Measurements from ENCODE around the gene RDH11.

The RDH11 gene

DNA sequence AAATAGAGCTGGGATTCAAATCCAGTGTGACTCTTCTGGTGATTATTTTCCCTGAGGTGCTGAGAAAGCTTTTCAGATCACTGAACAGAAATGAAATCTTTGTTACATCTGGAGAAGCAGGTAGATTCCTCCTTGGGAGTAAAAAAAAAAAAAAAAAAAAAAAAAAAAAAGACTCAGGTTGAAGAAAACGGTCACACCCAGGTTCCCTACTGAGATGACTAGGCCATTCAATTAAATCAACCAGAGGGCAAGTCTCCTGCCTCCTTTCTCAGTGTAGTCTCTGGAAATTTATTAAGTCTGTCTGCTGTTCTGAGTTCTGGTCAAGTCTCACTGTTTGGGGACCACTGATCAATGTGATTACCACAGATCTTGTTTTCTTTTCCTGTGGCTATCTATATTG lies 51.9 kb downstream of the RDH11 start:
- DNase-seq, result no peak

DNA sequence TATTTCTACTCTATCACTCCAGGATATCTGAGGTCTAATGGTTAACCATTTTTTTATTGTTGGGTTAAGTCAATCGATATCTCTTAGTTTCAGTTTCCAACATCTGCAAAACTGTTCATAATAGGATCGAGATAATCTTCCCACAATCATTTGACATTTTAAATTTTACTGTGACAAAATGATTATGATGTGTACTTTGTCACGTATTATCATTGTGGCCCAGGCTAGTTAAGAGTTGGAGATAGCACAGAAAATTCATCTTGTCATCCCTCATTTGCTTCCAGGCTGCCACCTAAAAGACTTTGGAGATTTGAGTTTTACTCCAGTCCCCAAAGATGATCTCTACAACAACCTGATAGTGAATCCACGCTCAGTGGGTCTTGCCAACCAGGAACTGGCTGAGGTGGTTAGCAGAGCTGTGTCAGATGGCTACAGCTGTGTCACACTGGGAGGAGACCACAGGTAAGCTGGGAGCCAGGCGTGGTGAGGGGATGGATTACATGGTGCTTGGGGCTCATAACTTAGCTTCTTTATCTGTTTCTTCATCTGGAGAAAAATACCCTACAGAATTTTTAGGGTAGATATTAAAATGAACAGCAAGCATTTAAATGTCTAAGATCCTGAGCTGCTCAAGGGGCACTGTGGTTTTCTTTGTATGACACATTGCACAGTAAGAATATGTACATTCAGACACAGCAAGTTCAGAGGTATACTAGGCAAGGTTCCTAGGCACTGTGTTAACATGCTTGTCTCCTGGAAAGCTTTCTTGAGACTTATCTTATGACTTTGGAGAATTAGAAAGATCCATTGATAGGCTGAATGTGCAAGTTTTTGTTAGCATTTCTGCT lies 53.4 kb downstream of the RDH11 start:
- DNase-seq, result no peak

DNA sequence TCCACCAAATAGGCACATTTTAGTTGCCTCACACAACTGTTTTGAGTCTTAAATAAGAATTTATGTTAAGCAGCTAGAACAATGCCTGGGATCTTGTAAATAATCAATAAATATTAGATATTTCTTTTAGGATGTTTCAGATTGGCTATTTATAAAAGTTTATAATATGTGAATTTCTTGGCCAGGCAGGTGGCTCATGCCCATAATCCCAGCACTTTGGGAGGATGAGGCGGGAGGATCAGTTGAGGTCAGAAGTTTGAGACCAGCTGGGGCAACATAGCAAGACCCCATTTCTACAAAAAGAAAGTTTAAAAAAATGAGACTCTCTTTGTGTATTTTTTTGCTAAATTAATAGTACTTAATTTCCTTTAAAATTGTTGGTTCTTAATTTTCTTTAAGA lies 54.1 kb downstream of the RDH11 start:
- no peak for DNase-seq

DNA sequence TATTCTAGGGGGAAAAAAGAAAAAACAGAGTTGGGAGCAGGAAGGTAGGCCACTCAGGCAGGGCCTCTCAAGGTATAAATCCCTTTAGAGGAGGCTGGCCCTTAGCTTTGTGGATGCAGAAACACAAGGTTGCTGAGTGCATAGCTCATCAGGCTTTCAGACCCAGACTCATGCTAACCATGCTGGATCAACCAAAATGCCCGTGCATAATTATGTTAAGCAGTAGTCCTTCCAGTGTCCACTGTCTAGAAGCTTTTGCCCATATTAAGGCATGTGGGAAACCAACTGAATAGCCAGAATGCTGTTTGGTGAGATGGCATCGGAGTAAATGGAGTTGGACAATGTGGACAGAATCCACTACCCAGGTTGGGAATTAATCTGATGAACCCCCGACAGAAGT lies 56.9 kb downstream of the RDH11 start:
- DNase-seq, result no peak

DNA sequence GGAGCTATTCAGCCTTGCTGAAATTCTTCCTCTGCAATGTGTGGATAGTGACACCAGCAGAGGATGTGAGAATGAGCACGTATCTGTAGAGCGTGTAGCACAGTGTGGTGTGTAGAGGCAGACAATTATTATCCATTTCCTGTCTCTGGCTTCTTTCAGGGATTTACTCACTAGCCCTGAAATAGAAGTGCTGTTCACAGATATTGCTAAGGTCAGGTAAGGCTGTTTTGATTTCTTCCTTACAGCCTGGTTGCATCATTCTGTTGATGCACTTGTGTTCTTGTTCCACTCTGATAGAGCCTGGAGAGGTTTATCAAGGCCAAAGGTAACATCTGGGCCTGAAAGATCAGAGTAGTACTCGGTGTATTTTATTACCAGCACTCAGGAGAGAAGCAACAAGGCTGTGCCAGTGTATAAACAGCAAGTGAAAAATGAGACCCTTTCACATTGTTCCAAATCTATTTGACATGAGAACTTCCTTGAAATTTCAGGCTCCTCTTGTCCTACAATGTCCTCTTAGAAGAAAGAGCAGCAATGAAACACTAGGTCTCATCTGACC lies 59.1 kb downstream of the RDH11 start:
- DNase-seq, result no peak

DNA sequence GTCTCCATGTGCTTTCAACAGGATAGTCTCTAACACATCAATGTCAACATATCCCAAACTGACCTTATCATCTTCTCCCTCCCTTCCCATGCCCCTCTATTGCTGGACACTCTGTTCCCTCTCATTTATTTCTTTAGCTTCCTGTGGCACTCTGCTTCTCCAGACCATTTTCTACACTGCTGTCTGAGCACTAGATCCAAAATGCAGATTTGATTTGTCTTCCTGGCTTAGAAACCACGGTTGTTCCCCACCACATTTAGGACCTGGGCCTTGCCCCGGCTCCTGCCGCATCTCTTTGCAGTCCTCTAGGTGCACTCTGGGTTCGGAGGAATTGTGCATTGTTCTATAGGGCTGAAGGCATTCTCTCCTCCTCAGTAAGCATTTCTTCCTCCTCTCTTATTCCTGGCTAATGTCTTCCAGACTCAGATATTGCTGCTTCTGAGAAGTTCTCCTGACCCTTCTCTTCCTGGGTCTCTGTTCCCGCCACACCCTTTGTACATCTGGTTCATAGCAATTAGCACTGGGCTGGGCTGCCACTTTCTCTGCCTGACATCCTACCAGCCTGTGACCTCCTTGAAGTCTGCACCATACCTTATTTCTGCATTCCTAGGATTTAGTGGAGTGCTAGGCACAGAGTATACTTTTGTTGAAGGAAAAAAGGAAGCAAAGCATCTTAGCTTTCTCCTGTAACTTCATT lies 62.0 kb downstream of the RDH11 start:
- no peak for DNase-seq

DNA sequence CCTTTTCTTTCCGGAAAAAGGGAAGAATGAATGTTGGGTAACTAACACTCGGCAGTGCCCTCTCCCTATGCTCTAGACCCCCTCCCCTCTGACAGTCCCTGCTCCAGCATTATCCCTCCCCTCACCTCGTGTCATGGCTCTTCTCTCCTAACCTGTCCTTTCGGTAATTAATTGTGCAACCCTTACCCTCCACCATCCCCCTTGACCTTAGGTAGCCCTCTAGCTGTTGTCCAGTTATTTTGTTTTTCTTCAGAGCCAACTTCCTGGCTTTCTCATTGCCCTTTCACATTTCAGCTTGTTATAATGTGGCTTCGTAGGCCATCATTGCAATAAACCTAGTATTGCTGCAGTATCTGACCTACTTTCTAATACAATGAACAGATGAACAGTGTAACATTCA lies 64.6 kb downstream of the RDH11 start:
- DNase-seq, result no peak

DNA sequence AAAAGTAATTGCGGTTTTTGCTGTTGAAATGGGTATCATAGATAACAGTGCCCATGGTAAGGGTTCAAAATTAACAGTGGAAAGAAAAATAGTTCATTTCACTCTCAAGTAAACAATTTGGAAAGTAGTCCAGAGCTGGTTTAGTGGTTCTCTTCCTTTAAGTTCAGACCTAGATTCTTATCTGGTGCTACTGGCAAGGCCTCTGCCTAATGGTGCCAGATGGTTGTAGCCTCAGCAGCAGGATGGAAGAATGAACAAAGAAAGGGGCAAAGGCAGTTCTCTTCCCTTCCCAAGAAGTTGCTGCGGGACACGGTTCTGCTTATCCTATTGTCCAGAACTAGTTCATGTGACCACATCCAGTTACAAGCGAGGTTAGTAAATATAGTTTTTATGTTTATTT lies 65.4 kb downstream of the RDH11 start:
- no peak for DNase-seq

DNA sequence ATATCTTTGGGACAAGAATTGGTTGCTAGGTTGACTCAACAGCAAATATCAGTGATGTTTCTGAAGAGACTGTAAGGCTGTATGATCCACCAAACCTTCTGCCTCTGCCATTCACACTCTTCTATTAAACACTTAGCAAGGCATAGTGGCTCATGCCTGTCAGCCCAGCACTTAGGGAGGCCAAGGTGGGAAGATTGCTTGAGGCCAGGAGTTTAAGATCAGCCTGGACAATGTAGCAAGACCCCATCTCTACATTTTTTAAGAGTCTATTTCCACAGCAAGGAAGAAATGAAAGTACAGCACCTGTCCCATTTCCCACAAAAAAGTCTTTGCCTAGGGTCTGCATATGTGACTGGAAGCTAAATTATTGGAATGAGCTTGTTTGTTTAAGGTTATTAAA lies 68.0 kb downstream of the RDH11 start:
- DNase-seq, result no peak

Data from NCI-H1694 (cell line).